Activated CD4-positive, alpha-beta memory T cell treated with anti-CD3 and anti-CD28 coated beads for 36 hours (primary cell): Measurements from ENCODE around the gene FZD10. TPM values are rescaled to one million over a fixed set of nuclear protein-coding genes. Genes with fewer than 3 reads are reported as not detected.

Experiments used
- CTCF ChIA-PET: fragments of 350-600 bp; sonication (Branson Sonifier 250); formaldehyde crosslinking; loops from one replicate; lab custom pipeline; 2021; ENCODE audit warnings: antibody characterized with exemption, inconsistent platforms; lab: Charles Lee
- POLR2A ChIA-PET: fragments of 350-600 bp; sonication (Branson Sonifier 250); formaldehyde crosslinking; loops from one replicate; lab custom pipeline; 2021; ENCODE audit warnings: antibody characterized with exemption; lab: Charles Lee
- DNase-seq: peaks from one replicate; pipeline ENCODE4 v3.0.0-alpha.2; 2020
- H3K27ac Mint-ChIP-seq: one replicate; pipeline ENCODE4 v1.8.0; 2021; ENCODE audit warnings: mixed read lengths
- H3K27me3 Mint-ChIP-seq: one replicate; pipeline ENCODE4 v1.8.0; 2021; ENCODE audit warnings: mixed read lengths
- H3K36me3 Mint-ChIP-seq: one replicate; pipeline ENCODE4 v1.8.0; 2021; ENCODE audit warnings: mixed read lengths
- H3K4me1 Mint-ChIP-seq: one replicate; pipeline ENCODE4 v1.8.0; 2021; ENCODE audit warnings: low read depth, mixed read lengths
- H3K4me3 Mint-ChIP-seq: one replicate; pipeline ENCODE4 v1.8.0; 2021; ENCODE audit warnings: mild to moderate bottlenecking, mixed read lengths
- H3K9me3 Mint-ChIP-seq: one replicate; pipeline ENCODE4 v1.8.0; 2021; ENCODE audit warnings: mixed read lengths
- intact Hi-C: fragments of 100-400 bp; cut with micrococcal nuclease; formaldehyde crosslinking; loops from one replicate; pipeline ENCODE4 v1.15.1; 2023
- total RNA-seq, 2 experiments: library from RNA; stranded (reverse); gene quantifications; one replicate each; pipeline ENCODE4 v1.2.3, GENCODE V29; 2021

The FZD10 gene
- total RNA-seq, 2 experiments from 2014 or later, result not detected

DNA sequence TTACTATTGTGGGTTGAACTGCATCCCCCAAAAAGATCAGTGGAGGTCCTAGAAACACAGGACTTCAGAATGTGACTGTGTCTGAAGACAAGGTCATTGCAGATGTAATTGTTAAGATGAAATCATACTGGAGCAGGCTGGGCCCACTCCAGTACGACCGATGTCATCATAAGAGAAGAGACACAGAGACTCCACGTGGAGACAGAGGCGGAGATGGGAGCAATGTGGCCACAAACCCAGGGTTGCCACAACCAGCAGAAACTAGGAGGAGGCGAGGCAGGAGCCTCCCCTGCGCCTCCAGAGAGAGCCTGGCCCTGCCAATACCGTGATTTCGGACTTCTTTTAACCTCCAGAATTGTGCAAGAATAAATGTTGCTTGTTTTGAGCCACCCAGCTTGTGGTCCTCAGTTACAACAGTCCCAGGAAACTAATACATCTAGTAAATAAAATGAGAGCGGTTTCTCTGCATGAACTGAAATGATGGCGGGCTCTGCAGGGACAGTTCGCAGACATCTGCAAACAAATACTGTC, 25.7 kb upstream of the FZD10 start:
- CTCF ChIA-PET, result no interaction called here
- H3K36me3 Mint-ChIP-seq, result no peaks in the 10 kb centered on the region

DNA sequence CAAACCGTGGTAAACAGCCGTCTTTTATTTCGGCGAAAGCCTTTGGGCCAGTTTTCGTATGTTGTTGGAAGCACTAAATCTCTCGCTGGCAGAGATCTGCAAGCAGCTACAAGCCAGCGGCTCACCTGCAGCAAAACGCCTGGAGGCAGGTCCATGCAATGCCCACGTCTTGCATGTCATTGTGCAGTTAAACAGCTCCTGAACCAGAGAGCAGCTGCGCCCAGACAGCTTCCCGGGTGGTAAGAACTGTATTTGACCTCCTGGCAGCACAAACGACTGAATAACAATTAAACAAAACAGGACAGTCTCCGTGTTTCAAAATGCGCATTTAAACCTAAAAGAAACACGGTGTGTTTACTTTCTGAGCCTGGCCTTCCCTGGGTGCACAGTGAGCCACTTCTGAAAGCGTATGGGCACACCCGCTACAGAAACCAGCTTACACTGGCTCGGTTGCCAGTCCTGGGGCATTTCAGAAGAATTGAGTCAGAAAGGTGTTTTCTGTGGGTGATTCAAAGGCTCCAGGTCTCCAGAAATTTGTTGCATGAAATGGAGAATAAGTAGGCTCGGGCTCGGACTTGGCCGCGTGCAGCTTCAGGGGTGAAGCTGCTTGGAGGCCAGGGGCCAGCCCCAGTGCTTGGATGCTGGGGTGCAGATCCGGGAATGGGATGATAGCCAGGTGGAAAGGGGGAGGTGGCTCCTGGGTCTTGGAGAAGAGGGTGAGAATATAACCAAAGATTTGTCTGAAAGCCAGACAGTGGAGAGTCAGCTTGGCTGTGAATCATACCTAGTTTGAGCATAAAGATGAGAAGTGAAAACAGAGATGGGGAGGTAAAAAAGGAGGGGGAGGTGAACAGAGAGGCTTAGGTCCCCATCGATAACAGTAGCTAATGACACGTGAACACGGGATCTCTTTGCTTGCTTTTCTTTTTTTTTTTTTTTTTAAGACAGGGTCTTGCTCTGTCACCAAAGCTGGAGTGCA, 24.9 kb upstream of the FZD10 start:
- CTCF ChIA-PET, result no interaction called here
- DNase-seq, result no peak
- Mint-ChIP-seq H3K4me1 (peaks cover 3% of the 10 kb centered on the region), H3K4me3 (no peak overlapping the region), H3K27ac (no peak overlapping the region), H3K27me3 (no peaks in the 10 kb centered on the region), H3K9me3 (peaks cover 7% of the 10 kb centered on the region), H3K36me3 (no peaks in the 10 kb centered on the region)
- POLR2A ChIA-PET, result no interaction called here
- intact Hi-C loops, result no loop called here

More for the DNA sequence above, 25.7 kb upstream of the FZD10 start:
- intact Hi-C loops, result no loop called here
- Mint-ChIP-seq H3K27ac (no peak overlapping the region), H3K4me3 (no peak overlapping the region), H3K9me3 (peaks cover 7% of the 10 kb centered on the region), H3K27me3 (no peaks in the 10 kb centered on the region), H3K4me1 (peaks cover 3% of the 10 kb centered on the region)
- no peak for DNase-seq
- POLR2A ChIA-PET, result no interaction called here

DNA sequence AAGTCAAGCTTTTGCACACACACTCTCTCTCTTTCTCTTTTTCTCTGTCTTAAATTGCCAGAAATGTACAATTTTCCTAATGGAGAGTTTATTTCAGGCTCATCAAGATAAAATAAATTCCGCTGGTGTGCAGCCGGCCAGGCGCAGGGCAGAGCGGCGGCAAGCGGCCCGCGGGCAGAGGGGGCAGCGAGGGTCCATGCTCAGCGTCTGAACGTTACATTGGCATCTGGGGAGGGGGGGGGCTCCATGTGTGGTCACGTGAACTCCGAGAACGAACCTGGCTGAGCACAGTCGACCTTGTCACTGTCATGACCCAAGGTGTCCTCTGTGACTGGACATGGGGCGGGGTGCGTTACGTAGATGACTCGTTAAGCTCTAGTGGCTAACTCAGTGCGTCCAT, 23.8 kb upstream of the FZD10 start:
- POLR2A ChIA-PET, result no interaction called here
- H3K36me3 Mint-ChIP-seq, result no peaks in the 10 kb centered on the region
- no peak for DNase-seq
- CTCF ChIA-PET, result interaction anchor here (0.7 kb wide), 1 partner anchor 107 kb away, joined by 3 read pairs; no protein-coding TSS in a partner anchor
- H3K27ac Mint-ChIP-seq, result no peak overlapping the region
- peaks cover 7% of the 10 kb centered on the region for H3K9me3 Mint-ChIP-seq
- intact Hi-C loops, result no loop called here
- no peaks in the 10 kb centered on the region for H3K27me3 Mint-ChIP-seq
- peaks cover 3% of the 10 kb centered on the region for H3K4me1 Mint-ChIP-seq
- no peak overlapping the region for H3K4me3 Mint-ChIP-seq

DNA sequence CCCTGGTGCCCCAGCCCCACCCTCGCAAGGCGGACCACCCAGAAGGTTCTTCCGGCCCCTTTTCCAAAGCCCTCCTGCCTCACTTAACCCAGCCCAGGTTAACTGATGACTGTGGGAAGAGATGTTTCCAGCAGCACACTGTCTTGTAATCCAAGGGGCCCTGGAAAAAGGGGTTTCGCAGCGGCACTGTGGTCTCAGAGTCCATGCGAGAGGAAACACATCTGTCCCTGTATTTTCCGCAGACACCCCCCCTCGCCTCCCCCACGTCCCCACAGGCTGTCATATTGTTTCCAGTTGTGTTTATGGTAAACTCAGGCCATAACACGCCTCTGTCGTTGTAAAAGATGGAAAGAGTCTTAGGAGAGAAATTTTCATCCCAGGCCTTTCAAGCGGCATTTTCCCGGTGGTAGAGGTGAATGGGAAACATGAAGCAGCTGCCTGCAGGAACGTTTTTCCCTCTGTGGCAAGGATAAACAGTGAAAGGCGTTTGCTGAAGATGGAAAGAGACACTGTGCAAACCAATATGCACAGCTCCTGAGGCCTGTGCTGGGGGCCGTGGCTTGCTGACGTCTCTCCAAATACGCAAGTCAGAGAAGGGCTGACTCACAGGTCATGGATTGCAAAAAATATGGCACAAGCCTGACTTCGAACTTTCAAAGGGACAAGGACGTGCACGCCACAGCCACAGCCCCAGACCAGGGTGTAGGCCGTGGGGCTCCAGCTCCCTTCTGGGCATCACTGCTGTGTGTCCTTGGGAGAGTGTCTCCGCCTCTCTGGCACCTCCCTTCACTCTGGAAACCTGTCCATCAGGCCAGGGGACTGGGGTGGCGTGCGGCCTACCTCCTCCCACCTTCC, 22.5 kb upstream of the FZD10 start:
- Mint-ChIP-seq H3K36me3 (no peaks in the 10 kb centered on the region), H3K27me3 (no peaks in the 10 kb centered on the region), H3K9me3 (peaks cover 7% of the 10 kb centered on the region), H3K4me1 (no peaks in the 10 kb centered on the region), H3K4me3 (no peak overlapping the region), H3K27ac (no peak overlapping the region)
- intact Hi-C loops, result no loop called here
- ChIA-PET POLR2A (no interaction called here), CTCF (no interaction called here)
- DNase-seq, result no peak

DNA sequence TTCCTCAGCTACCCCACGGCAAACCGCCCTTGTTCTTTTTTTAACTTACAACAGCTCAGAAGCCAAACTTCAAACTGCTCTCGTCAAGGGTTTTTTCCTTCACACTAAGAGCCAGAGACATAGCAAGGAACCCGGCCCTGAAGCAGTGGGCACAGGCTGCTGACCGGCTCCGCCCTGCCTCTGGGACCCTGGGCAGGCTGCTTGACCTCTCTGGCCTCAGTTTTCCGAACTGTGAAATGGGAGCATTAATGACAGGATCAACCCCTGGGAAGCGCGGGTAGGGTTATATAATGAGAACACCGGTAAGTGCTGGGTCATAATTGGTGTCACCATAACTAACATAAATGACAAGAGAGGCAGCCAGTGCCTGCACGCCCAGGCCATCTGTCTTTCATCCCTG, 21.2 kb upstream of the FZD10 start:
- H3K27ac Mint-ChIP-seq, result no peak overlapping the region
- ChIA-PET POLR2A (no interaction called here), CTCF (no interaction called here)
- no peaks in the 10 kb centered on the region for H3K36me3 Mint-ChIP-seq
- no peaks in the 10 kb centered on the region for H3K27me3 Mint-ChIP-seq
- H3K9me3 Mint-ChIP-seq, result no peaks in the 10 kb centered on the region
- no peaks in the 10 kb centered on the region for H3K4me1 Mint-ChIP-seq
- intact Hi-C loops, result no loop called here
- no peak overlapping the region for H3K4me3 Mint-ChIP-seq
- no peak for DNase-seq

DNA sequence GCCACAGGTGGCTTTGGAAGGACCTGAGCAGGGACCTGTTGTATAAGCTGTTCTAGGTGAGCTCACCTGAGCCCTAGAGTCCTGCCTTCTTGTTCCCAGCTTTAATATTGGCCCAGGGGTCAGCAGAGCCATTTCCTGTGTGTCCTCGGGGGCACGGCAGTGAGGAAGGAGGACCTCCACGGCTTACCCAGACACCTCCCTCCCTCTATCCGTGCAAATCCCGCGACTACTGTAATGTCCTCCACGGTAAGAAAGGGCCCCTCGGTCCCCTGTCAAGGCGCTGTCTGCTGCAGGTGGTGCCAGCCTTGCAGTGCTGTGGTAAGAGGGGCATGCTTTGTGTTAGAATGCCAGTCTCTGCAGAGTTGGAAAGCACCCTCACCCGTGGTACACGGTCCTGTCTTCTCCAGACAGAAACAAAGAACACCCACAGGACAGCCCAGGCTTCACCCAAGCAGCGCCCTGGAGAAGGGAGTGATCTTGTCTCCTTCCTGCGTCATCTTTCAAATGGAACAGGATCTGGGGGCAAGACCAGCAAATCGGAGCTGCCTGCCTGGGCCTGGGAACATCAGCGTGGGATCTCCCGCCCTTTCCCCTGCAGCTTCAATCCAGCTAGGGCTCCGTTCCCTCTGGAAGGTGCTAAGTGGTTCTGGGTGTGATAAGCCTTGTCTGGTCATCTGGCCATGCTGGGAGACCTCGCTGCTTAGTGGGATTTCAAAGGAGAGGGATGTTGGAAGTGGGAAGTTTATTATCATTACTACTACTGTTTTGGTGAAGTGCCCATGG, 20.2 kb upstream of the FZD10 start:
- Mint-ChIP-seq H3K4me3 (no peak overlapping the region), H3K36me3 (no peaks in the 10 kb centered on the region), H3K9me3 (no peaks in the 10 kb centered on the region), H3K27me3 (no peaks in the 10 kb centered on the region), H3K4me1 (no peaks in the 10 kb centered on the region), H3K27ac (no peak overlapping the region)
- intact Hi-C loops, result no loop called here
- DNase-seq, result no peak
- CTCF ChIA-PET, result no interaction called here
- POLR2A ChIA-PET, result no interaction called here

DNA sequence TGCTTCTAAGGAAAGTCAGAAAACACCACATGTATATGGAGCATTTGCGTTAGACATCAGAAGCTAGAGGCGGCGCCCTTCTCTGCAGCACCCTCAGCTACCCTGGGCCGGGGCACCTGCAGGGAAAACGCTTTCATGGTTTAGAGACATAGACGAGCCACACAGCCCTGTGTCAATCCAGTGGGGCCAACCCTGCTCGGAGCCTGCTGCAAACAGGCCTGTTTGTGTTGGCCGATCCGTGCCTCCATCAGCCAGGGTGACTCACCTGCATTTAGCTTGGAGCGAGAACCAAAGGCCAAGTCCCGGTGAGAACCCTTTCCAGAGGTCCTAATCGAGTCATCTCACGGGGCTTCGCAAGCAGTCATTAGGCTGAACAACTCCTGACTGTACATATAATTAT, 19.5 kb upstream of the FZD10 start:
- Mint-ChIP-seq H3K4me3 (no peak overlapping the region), H3K36me3 (no peaks in the 10 kb centered on the region), H3K27ac (no peak overlapping the region), H3K4me1 (no peaks in the 10 kb centered on the region), H3K9me3 (no peaks in the 10 kb centered on the region), H3K27me3 (no peaks in the 10 kb centered on the region)
- ChIA-PET POLR2A (no interaction called here), CTCF (no interaction called here)
- DNase-seq, result no peak
- intact Hi-C loops, result no loop called here

DNA sequence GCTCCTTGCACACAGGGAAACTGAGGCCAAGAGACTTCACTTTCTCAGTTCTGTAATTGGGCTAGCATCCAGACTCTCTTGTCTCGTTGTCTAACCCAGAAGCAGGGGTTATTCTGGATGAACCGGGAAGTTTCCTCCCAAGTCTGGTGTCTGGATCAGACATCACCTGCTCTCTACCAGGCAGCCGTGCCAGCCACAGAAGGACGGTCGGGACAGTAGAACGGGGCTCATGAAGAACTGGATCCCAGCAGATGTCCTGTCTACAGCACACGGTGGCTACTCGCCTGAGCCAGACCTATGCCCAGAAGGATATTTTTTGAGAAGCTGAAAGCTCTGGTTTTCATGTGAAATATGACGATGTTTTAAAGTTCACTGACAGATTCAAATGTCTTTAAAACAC, 19.1 kb upstream of the FZD10 start:
- no peaks in the 10 kb centered on the region for H3K4me1 Mint-ChIP-seq
- intact Hi-C loops, result no loop called here
- H3K27ac Mint-ChIP-seq, result no peak overlapping the region
- ChIA-PET POLR2A (no interaction called here), CTCF (no interaction called here)
- no peaks in the 10 kb centered on the region for H3K36me3 Mint-ChIP-seq
- no peaks in the 10 kb centered on the region for H3K27me3 Mint-ChIP-seq
- no peaks in the 10 kb centered on the region for H3K9me3 Mint-ChIP-seq
- H3K4me3 Mint-ChIP-seq, result no peak overlapping the region
- DNase-seq, result no peak

DNA sequence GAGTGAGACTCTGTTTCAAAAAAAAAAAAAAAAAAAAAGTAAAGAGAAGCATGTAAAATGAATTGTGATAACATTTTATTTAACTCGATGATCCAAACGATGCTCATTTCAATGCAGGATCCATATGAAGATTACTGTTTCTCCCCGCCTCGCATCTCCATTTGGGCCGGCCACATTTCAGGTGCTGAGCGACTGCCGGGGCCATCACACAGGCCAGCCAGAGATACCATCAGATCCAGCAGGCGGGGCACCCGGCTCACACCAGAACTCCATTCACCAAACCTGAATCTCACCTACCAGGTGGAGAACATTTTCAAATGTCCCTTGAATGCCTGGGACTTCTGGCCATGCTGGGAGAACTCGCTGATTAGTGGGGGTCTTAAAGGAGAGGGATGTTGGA, 18.0 kb upstream of the FZD10 start:
- DNase-seq, result no peak
- H3K4me3 Mint-ChIP-seq, result no peak overlapping the region
- no peak overlapping the region for H3K27ac Mint-ChIP-seq
- no peaks in the 10 kb centered on the region for H3K27me3 Mint-ChIP-seq
- H3K4me1 Mint-ChIP-seq, result no peaks in the 10 kb centered on the region
- CTCF ChIA-PET, result no interaction called here
- POLR2A ChIA-PET, result no interaction called here
- H3K36me3 Mint-ChIP-seq, result no peaks in the 10 kb centered on the region
- intact Hi-C loops, result no loop called here
- H3K9me3 Mint-ChIP-seq, result no peaks in the 10 kb centered on the region

DNA sequence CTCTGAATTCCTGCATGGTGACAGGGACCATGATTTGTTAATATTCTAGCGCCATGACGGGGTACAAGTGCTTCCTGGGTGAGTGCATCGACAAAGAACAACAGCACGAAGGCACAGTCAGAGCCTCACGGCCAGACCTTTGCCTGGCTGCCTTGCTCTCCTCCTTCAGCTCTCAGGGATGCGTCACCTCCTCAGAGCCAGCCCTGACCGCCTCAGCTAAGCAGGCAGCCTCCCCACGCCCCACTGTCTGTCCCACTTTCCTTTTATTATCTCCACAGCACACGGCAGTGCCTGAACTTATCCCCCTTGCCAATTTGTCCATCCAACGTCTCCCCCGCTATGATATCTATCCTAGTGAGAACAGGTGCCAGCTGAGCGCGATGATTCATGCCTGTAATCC, 16.5 kb upstream of the FZD10 start:
- no peak overlapping the region for H3K27ac Mint-ChIP-seq
- no peaks in the 10 kb centered on the region for H3K36me3 Mint-ChIP-seq
- H3K27me3 Mint-ChIP-seq, result no peaks in the 10 kb centered on the region
- H3K4me1 Mint-ChIP-seq, result no peaks in the 10 kb centered on the region
- CTCF ChIA-PET, result no interaction called here
- H3K4me3 Mint-ChIP-seq, result no peak overlapping the region
- POLR2A ChIA-PET, result no interaction called here
- DNase-seq, result no peak
- intact Hi-C loops, result no loop called here
- H3K9me3 Mint-ChIP-seq, result no peaks in the 10 kb centered on the region

DNA sequence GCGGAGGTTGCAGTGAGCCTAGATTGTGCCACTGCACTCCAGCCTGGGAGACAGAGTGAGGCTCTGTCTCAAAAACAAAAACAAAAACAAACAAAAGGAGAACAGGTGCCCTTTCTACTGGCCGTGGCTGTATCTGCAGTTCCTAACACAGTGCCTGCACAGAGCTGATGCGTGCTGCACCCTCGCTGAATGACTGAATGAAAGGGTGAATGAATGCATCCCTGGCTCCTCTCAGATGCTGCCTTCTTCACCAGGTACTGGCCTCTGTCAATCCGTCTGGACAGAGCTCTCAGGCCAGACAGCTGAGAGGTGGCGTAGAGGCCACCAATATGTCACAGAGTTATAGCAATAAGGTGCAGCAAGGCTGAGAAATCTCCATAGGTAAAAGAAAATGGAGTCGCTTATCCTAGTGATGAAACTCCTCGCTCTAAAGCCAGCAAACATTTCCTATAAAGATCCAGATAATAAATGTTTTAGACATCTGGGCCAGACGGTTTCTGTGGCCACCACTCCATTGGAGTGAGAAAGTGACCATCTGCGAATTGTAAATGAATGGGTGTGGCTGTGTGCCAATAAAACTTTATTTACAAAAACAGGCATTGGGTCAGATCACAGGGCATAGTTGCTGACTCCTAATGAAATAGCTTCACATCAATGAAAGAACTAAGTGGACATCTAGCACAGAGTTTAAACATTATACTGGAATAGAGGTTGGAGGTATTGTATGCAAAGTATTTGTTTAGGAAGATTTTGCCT, 15.9 kb upstream of the FZD10 start:
- ChIA-PET CTCF (no interaction called here), POLR2A (no interaction called here)
- H3K4me1 Mint-ChIP-seq, result no peaks in the 10 kb centered on the region
- no peak for DNase-seq
- intact Hi-C loops, result no loop called here
- H3K36me3 Mint-ChIP-seq, result no peaks in the 10 kb centered on the region
- H3K4me3 Mint-ChIP-seq, result no peak overlapping the region
- no peaks in the 10 kb centered on the region for H3K27me3 Mint-ChIP-seq
- no peaks in the 10 kb centered on the region for H3K9me3 Mint-ChIP-seq
- H3K27ac Mint-ChIP-seq, result no peak overlapping the region
